ENCODE data around the gene ZDHHC22.

GRCh38 chr14:77088645-77089044 lies 52.9 kb downstream of the ZDHHC22 start:
- TF ChIP-seq POLR2A (IDR thresholded peaks at IDR 0.05): no peak
- no peak for TF ChIP-seq POLR2AphosphoS5 (IDR thresholded peaks at IDR 0.05)
- TF ChIP-seq CTCF (IDR thresholded peaks at IDR 0.05): no peak

Data from breast epithelium (tissue), 3 donors.